GM21619 (cell line): ENCODE results near the gene AWAT2.

Experiments used
- ATAC-seq: cut with Tn5 transposase; IDR thresholded peaks from one replicate; pipeline ENCODE4 v1.9.1; 2021; ENCODE audit not compliant: unreplicated experiment

AWAT2 gene

GRCh38 chrX:70049925-70050324, at the start of gene AWAT2:
TSS of gene AWAT2 (minus strand) at chrX:70049938. CDS start at chrX:70049932, 6 bp downstream.
- ATAC-seq, result no peak

- no peak for ATAC-seq
These were observed 46.3 kb upstream of the AWAT2 start for GRCh38 chrX:70096052-70096451.

- no peak for ATAC-seq
These were observed 42.5 kb upstream of the AWAT2 start for GRCh38 chrX:70092247-70092646.

GRCh38 chrX:70089604-70090297, 40.0 kb upstream of the AWAT2 start:
- no peak for ATAC-seq

- no peak for ATAC-seq
These were observed 39.0 kb upstream of the AWAT2 start for GRCh38 chrX:70088751-70089150.

- no peak for ATAC-seq
These were observed 38.3 kb upstream of the AWAT2 start for GRCh38 chrX:70087857-70088630.

- ATAC-seq, result no peak
These were observed 35.0 kb upstream of the AWAT2 start for GRCh38 chrX:70084592-70085240.

GRCh38 chrX:70082723-70083122, 33.0 kb upstream of the AWAT2 start:
- no peak for ATAC-seq

GRCh38 chrX:70079870-70080269, 30.1 kb upstream of the AWAT2 start:
- no peak for ATAC-seq

GRCh38 chrX:70079297-70079696, 29.6 kb upstream of the AWAT2 start:
- ATAC-seq, result no peak

- ATAC-seq, result no peak
These were observed 16.9 kb upstream of the AWAT2 start for GRCh38 chrX:70066646-70067045.

- ATAC-seq, result no peak
These were observed 13.3 kb upstream of the AWAT2 start for GRCh38 chrX:70062961-70063550.

- no peak for ATAC-seq
These were observed 12.3 kb upstream of the AWAT2 start, which contains the start of gene OTUD6A for GRCh38 chrX:70062076-70062475. TSS of gene OTUD6A (plus strand) at chrX:70062457. CDS start at chrX:70062525, 68 bp downstream.

- no peak for ATAC-seq
These were observed 4.7 kb upstream of the AWAT2 start for GRCh38 chrX:70054391-70054790.

GRCh38 chrX:70052895-70053615, 3.3 kb upstream of the AWAT2 start:
- ATAC-seq, result no peak

GRCh38 chrX:70049406-70049805, 332 bp downstream of the AWAT2 start:
- ATAC-seq, result no peak

- ATAC-seq, result no peak
These were observed 2.8 kb downstream of the AWAT2 start for GRCh38 chrX:70046978-70047377.

- no peak for ATAC-seq
These were observed 5.0 kb downstream of the AWAT2 start for GRCh38 chrX:70044541-70045245.

GRCh38 chrX:70043685-70044084, 6.1 kb downstream of the AWAT2 start:
- no peak for ATAC-seq
